HCT116 (cell line): Measurements from ENCODE around the gene ARHGAP33. TPM values are rescaled to one million over a fixed set of nuclear protein-coding genes. Genes with fewer than 3 reads are reported as not detected.

Experiments used
- ATAC-seq: fragments of 200-7000 bp; cut with Tn5 transposase; 2 replicates; pipeline ENCODE4 v1.9.1; 2020; ENCODE audit warnings: mild to moderate bottlenecking, moderate library complexity
- BruUV-seq: library from RNA; stranded (reverse); fragments of 400-500 nt; replicated peaks from 2 replicates; lab custom pipeline; 2021; lab: Mats Ljungman, UMichigan
- CTCF ChIA-PET: fragments of 300-600 bp; sonication (Branson Sonifier 250); formaldehyde crosslinking; loops from one replicate; lab custom pipeline; 2021; ENCODE audit warnings: antibody characterized with exemption; lab: Charles Lee
- POLR2A ChIA-PET: fragments of 300-600, 350-600 bp; sonication (Branson Sonifier 250); formaldehyde crosslinking; loops from one replicate; lab custom pipeline; 2021; ENCODE audit warnings: antibody characterized with exemption; lab: Charles Lee
- RAD21 ChIA-PET, 2 experiments: fragments of 300-600 bp; sonication (Branson Sonifier 250); formaldehyde crosslinking; loops; one replicate each; lab custom pipeline; 2023; ENCODE audit warnings: low total read pairs in 2 of 2; ENCODE audit not compliant: uncharacterized antibody in 2 of 2, unreplicated experiment in 2 of 2, low non-redundant PET in 1 of 2; lab: Charles Lee
- DNase-seq: peaks from one replicate; pipeline ENCODE4 v3.0.0-alpha.2; 2010; ENCODE audit warnings: low read depth, low spot score
- H2AFZ ChIP-seq: fragments of 200-600 bp; shearing (Covaris generic), sonication (generic); 2 replicates; pipeline ENCODE4 v1.6.1; 2017; ENCODE audit warnings: low read depth, mixed run types, mixed read lengths, antibody characterized with exemption, low read length; ENCODE audit not compliant: poor library complexity, severe bottlenecking
- H3K27ac ChIP-seq: 2 replicates; pipeline ENCODE4 v1.5.1; 2012; ENCODE audit warnings: low read depth, low read length
- H3K27me3 ChIP-seq: fragments of 200-600 bp; sonication (generic); 2 replicates; pipeline ENCODE4 v1.6.1; 2016; ENCODE audit warnings: mixed run types, low read length, mixed read lengths; ENCODE audit not compliant: insufficient read depth
- H3K36me3 ChIP-seq, 2 experiments: fragments of 200-500 bp in 1 of 2; fragments of 200-600 bp in 1 of 2; sonication (Bioruptor generic) in 1 of 2; sonication (generic) in 1 of 2; 2 replicates each; pipeline versions ENCODE4 v1.5.1 to v1.6.1; 2014 to 2016; ENCODE audit warnings: low read length in 2 of 2, inconsistent platforms in 1 of 2, mixed read lengths in 1 of 2, mixed run types in 1 of 2; ENCODE audit not compliant: insufficient read depth in 2 of 2, control insufficient read depth in 1 of 2
- H3K4me1 ChIP-seq, 2 experiments: fragments of 200-600 bp in 1 of 2; sonication (generic) in 1 of 2; 2 replicates each; pipeline versions ENCODE4 v1.5.1 to v1.6.1; 2012 to 2017; ENCODE audit warnings: low read length in 2 of 2, inconsistent platforms in 1 of 2, mild to moderate bottlenecking in 1 of 2, mixed read lengths in 1 of 2, mixed run types in 1 of 2, moderate library complexity in 1 of 2; ENCODE audit not compliant: insufficient read depth in 2 of 2, control insufficient read depth in 1 of 2
- H3K4me2 ChIP-seq: fragments of 200-600 bp; sonication (generic); 2 replicates; pipeline ENCODE4 v1.6.1; 2017; ENCODE audit warnings: mixed run types, low read length, mixed read lengths
- H3K4me3 ChIP-seq, 2 experiments: fragments of 200-600 bp in 1 of 2; sonication (generic) in 1 of 2; replicated peaks in 1 of 2; 2 replicates each; pipeline ENCODE4 v1.5.1; 2011 to 2016; ENCODE audit warnings: low read length in 2 of 2, control low read depth in 1 of 2, low read depth in 1 of 2, mild to moderate bottlenecking in 1 of 2, mixed read lengths in 1 of 2, mixed run types in 1 of 2
- H3K79me2 ChIP-seq: fragments of 200-600 bp; sonication (generic); 2 replicates; pipeline ENCODE4 v1.6.1; 2017; ENCODE audit warnings: mild to moderate bottlenecking, mixed run types, low read length, moderate library complexity, mixed read lengths; ENCODE audit not compliant: insufficient read depth
- H3K9ac ChIP-seq: fragments of 200-600 bp; sonication (generic); 2 replicates; pipeline ENCODE4 v1.6.1; 2016; ENCODE audit warnings: low read length, mixed read lengths
- H3K9me2 ChIP-seq: fragments of 200-600 bp; sonication (generic), shearing (Covaris generic); 2 replicates; pipeline ENCODE4 v1.6.1; 2017; ENCODE audit warnings: mixed run types, mild to moderate bottlenecking, moderate library complexity; ENCODE audit not compliant: insufficient read depth
- H3K9me3 ChIP-seq, 2 experiments: fragments of 200-500 bp in 1 of 2; fragments of 200-600 bp in 1 of 2; sonication (Bioruptor generic) in 1 of 2; sonication (generic) in 1 of 2; 2 replicates each; pipeline ENCODE4 v1.6.1; 2014 to 2017; ENCODE audit warnings: low read length in 2 of 2, mixed read lengths in 2 of 2, inconsistent platforms in 1 of 2, low read depth in 1 of 2, mild to moderate bottlenecking in 1 of 2, mixed run types in 1 of 2, moderate library complexity in 1 of 2; ENCODE audit not compliant: control insufficient read depth in 1 of 2, insufficient read depth in 1 of 2
- H4K20me1 ChIP-seq: fragments of 200-600 bp; sonication (generic), shearing (Covaris generic); 2 replicates; pipeline ENCODE4 v1.6.1; 2017; ENCODE audit warnings: mixed run types, mild to moderate bottlenecking, moderate library complexity; ENCODE audit not compliant: insufficient read depth
- CEBPB ChIP-seq: IDR thresholded peaks from 2 replicates; pipeline ENCODE4 v1.6.1; 2012; ENCODE audit warnings: low read depth
- EZH2phosphoT487 ChIP-seq: fragments of 200-600 bp; IDR thresholded peaks from 2 replicates; pipeline ENCODE4 v1.6.1; 2018; ENCODE audit warnings: antibody characterized with exemption, borderline replicate concordance
- JUND ChIP-seq: IDR thresholded peaks from 2 replicates; pipeline ENCODE4 v1.6.1; 2012
- TCF7L2 ChIP-seq: IDR thresholded peaks from 2 replicates; pipeline ENCODE4 v1.7.0; 2011; ENCODE audit warnings: borderline replicate concordance, inconsistent platforms; ENCODE audit not compliant: insufficient read depth, insufficient read length; ENCODE audit errors: extremely low read depth
- ZNF274 ChIP-seq: fragments of 200-500 bp; sonication (Bioruptor generic); IDR thresholded peaks from 2 replicates; pipeline ENCODE4 v1.6.1; 2014; ENCODE audit warnings: mild to moderate bottlenecking, low read depth, low read length, inconsistent platforms
- intact Hi-C: fragments of 100-400 bp; cut with micrococcal nuclease; formaldehyde crosslinking; loops from 2 replicates; pipeline ENCODE4 v1.10.0; 2022
- total RNA-seq: library from RNA; stranded (reverse); gene quantifications from one replicate; pipeline ENCODE4 v1.2.1, GENCODE V29; 2021; ENCODE audit not compliant: unreplicated experiment
- TF ChIP-seq, protein P1 (sequence below): IDR thresholded peaks from 2 replicates; pipeline ENCODE4 v1.6.1; 2012; ENCODE audit warnings: low read depth
- TF ChIP-seq, protein P2 (sequence below): IDR thresholded peaks from 2 replicates; pipeline ENCODE4 v1.6.1; 2012

ARHGAP33 gene
- total RNA-seq, 1 experiment from 2014 or later: 30.2 TPM

DNA sequence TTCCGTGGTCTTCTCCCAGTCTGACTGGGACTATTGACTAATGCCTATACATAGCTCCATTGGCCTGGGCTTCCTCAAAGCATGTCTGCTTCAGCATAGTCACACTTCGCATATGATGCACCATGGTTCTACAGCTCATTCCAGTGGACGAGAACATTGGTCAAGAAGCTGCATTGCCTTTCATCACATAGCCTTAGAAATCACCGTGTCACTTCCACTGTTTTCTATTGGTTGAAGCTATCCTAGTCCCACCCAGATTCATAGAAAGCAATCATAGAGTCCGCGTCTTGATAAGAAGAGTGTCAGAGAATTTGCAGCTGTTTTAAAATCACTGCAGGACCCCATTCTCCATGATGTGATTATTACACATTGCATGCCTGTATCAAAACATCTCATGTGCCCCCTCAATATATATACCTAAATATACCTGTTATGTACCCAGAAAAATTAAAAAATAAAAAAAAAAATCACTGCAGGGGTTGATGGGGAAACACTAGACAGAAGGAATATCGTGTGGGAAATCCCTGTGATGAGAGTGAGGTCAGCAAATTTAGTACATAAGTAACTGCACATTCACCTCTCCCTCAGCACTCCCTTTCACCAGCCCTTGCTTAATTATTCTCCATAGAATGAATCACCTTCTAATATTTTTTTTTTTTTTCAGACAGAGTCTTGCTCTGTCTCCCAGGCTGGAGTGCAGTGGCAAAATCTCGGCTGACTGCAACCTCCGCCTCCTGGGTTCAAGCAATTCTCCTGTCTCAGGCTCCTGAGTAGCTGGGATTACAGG lies 2.2 kb upstream of the ARHGAP33 start:
- TF ChIP-seq JUND (no peak), TCF7L2 (no peak), CEBPB (no peak), ZNF274 (no peak), EZH2phosphoT487 (no peak)
- TF ChIP-seq, protein P1, sequence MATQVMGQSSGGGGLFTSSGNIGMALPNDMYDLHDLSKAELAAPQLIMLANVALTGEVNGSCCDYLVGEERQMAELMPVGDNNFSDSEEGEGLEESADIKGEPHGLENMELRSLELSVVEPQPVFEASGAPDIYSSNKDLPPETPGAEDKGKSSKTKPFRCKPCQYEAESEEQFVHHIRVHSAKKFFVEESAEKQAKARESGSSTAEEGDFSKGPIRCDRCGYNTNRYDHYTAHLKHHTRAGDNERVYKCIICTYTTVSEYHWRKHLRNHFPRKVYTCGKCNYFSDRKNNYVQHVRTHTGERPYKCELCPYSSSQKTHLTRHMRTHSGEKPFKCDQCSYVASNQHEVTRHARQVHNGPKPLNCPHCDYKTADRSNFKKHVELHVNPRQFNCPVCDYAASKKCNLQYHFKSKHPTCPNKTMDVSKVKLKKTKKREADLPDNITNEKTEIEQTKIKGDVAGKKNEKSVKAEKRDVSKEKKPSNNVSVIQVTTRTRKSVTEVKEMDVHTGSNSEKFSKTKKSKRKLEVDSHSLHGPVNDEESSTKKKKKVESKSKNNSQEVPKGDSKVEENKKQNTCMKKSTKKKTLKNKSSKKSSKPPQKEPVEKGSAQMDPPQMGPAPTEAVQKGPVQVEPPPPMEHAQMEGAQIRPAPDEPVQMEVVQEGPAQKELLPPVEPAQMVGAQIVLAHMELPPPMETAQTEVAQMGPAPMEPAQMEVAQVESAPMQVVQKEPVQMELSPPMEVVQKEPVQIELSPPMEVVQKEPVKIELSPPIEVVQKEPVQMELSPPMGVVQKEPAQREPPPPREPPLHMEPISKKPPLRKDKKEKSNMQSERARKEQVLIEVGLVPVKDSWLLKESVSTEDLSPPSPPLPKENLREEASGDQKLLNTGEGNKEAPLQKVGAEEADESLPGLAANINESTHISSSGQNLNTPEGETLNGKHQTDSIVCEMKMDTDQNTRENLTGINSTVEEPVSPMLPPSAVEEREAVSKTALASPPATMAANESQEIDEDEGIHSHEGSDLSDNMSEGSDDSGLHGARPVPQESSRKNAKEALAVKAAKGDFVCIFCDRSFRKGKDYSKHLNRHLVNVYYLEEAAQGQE: no peak
- TF ChIP-seq, protein P2, sequence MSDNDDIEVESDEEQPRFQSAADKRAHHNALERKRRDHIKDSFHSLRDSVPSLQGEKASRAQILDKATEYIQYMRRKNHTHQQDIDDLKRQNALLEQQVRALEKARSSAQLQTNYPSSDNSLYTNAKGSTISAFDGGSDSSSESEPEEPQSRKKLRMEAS: no peak
- H3K9me3 ChIP-seq: no peaks in the 10 kb centered on the region
- no peak overlapping the region for H3K27ac ChIP-seq
- no peaks in the 10 kb centered on the region for H3K9me2 ChIP-seq
- intact Hi-C loops: no loop called here
- no peak overlapping the region for H2AFZ ChIP-seq
- no peak overlapping the region for H3K9ac ChIP-seq
- RAD21 ChIA-PET: no interaction called here
- H3K36me3 ChIP-seq: peaks cover 0 to 2% of the 10 kb centered on the region in 2 experiments; a peak in 1 of 4 replicates
- H4K20me1 ChIP-seq: no peaks in the 10 kb centered on the region
- H3K4me1 ChIP-seq: peaks cover 9 to 16% of the 10 kb centered on the region in 2 experiments; a peak in 3 of 4 replicates
- CTCF ChIA-PET: no interaction called here
- H3K4me2 ChIP-seq: no peak overlapping the region
- POLR2A ChIA-PET: interaction anchor here (1.1 kb wide), 1 partner anchor 11 kb away, joined by 3 read pairs; no protein-coding TSS in a partner anchor
- H3K79me2 ChIP-seq: 0 out of 2 replicates have a peak, but pooled peaks cover 3% of the 10 kb centered on the region
- no peaks in the 10 kb centered on the region for H3K27me3 ChIP-seq
- ATAC-seq (no peak), DNase-seq (no peak)
- BruUV-seq: no TSS peak
- H3K4me3 ChIP-seq: no peak overlapping the region
